WTC11 (cell line): ENCODE results near the gene MED22. TPM values are rescaled to one million over a fixed set of nuclear protein-coding genes. Genes with fewer than 3 reads are reported as not detected.

Source experiments
- ATAC-seq: fragments of 200-7000 bp; cut with Tn5 transposase; 2 replicates; pipeline ENCODE4 v1.10.0; 2021; ENCODE audit warnings: mild to moderate bottlenecking, moderate library complexity
- CTCF ChIA-PET: fragments of 300-600 bp; sonication (Branson Sonifier 250); formaldehyde crosslinking; loops from one replicate; lab custom pipeline; 2021; ENCODE audit warnings: antibody characterized with exemption; lab: Charles Lee
- POLR2A ChIA-PET: fragments of 350-600 bp; sonication (Branson Sonifier 250); formaldehyde crosslinking; loops from one replicate; lab custom pipeline; 2021; ENCODE audit warnings: antibody characterized with exemption; lab: Charles Lee
- DNase-seq: peaks from one replicate; pipeline ENCODE4 v3.0.0; 2021; ENCODE audit warnings: low spot score
- H3K27ac Mint-ChIP-seq: 2 replicates; pipeline ENCODE4 v1.8.0; 2021; ENCODE audit warnings: mixed read lengths
- H3K27me3 Mint-ChIP-seq: 2 replicates; pipeline ENCODE4 v1.8.0; 2021; ENCODE audit warnings: low read depth, mild to moderate bottlenecking, moderate library complexity, mixed read lengths
- H3K36me3 Mint-ChIP-seq: 2 replicates; pipeline ENCODE4 v1.8.0; 2021; ENCODE audit warnings: mixed read lengths
- H3K4me1 Mint-ChIP-seq: 2 replicates; pipeline ENCODE4 v1.8.0; 2022; ENCODE audit warnings: mixed read lengths
- H3K4me3 Mint-ChIP-seq: 2 replicates; pipeline ENCODE4 v1.8.0; 2021; ENCODE audit warnings: mild to moderate bottlenecking, moderate library complexity, mixed read lengths
- H3K9me3 Mint-ChIP-seq: 2 replicates; pipeline ENCODE4 v1.8.0; 2021; ENCODE audit warnings: mixed read lengths
- CREB1 ChIP-seq: sonication (generic); formaldehyde crosslinking; IDR thresholded peaks from 2 replicates; pipeline ENCODE4 v1.8.0; 2023; ENCODE audit warnings: mild to moderate bottlenecking, missing genetic modification reagents
- FOXJ3 ChIP-seq: sonication (generic); formaldehyde crosslinking; IDR thresholded peaks from 2 replicates; pipeline ENCODE4 v1.9.0; 2021; ENCODE audit warnings: missing genetic modification reagents, mild to moderate bottlenecking, borderline replicate concordance
- FOXK1 ChIP-seq: sonication (generic); formaldehyde crosslinking; IDR thresholded peaks from 2 replicates; pipeline ENCODE4 v1.8.0; 2022; ENCODE audit warnings: mild to moderate bottlenecking, moderate library complexity, missing genetic modification reagents
- FOXP1 ChIP-seq: sonication (generic); formaldehyde crosslinking; IDR thresholded peaks from 2 replicates; pipeline ENCODE4 v1.8.0; 2022; ENCODE audit warnings: missing genetic modification reagents, mild to moderate bottlenecking, moderate library complexity, borderline replicate concordance
- GABPB1 ChIP-seq: sonication (generic); formaldehyde crosslinking; IDR thresholded peaks from 2 replicates; pipeline ENCODE4 v1.8.1; 2023; ENCODE audit warnings: mild to moderate bottlenecking, missing genetic modification reagents
- MXD4 ChIP-seq: fragments of 250-450 bp; sonication (Bioruptor Pico); IDR thresholded peaks from 2 replicates; pipeline ENCODE4 v1.8.0; 2021; ENCODE audit warnings: mild to moderate bottlenecking, moderate library complexity, borderline replicate concordance
- NFATC4 ChIP-seq: fragments of 250-450 bp; sonication (Bioruptor Pico); IDR thresholded peaks from 2 replicates; pipeline ENCODE4 v1.9.0; 2021; ENCODE audit warnings: mild to moderate bottlenecking
- OVOL2 ChIP-seq: fragments of 250-450 bp; sonication (Bioruptor Pico); IDR thresholded peaks from 2 replicates; pipeline ENCODE4 v1.9.0; 2021; ENCODE audit warnings: mild to moderate bottlenecking, borderline replicate concordance
- RORB ChIP-seq: fragments of 250-450 bp; sonication (Bioruptor Pico); IDR thresholded peaks from 2 replicates; pipeline ENCODE4 v1.9.0; 2021; ENCODE audit warnings: mild to moderate bottlenecking
- SMAD3 ChIP-seq: sonication (generic); formaldehyde crosslinking; IDR thresholded peaks from 2 replicates; pipeline ENCODE4 v1.8.0; 2022; ENCODE audit warnings: missing genetic modification reagents, mild to moderate bottlenecking, borderline replicate concordance
- SOX15 ChIP-seq: fragments of 250-450 bp; sonication (Bioruptor Pico); IDR thresholded peaks from 2 replicates; pipeline ENCODE4 v1.9.0; 2021; ENCODE audit warnings: mild to moderate bottlenecking
- SP1 ChIP-seq: sonication (generic); formaldehyde crosslinking; conservative IDR thresholded peaks from 2 replicates; pipeline ENCODE4 v1.8.1; 2022; ENCODE audit warnings: missing genetic modification reagents
- TCF7 ChIP-seq: sonication (generic); formaldehyde crosslinking; IDR thresholded peaks from 2 replicates; pipeline ENCODE4 v1.8.0; 2022; ENCODE audit warnings: mild to moderate bottlenecking, low read depth, missing genetic modification reagents, moderate library complexity
- TP53 ChIP-seq: sonication (generic); formaldehyde crosslinking; IDR thresholded peaks from 2 replicates; pipeline ENCODE4 v1.8.1; 2023; ENCODE audit warnings: mild to moderate bottlenecking, missing genetic modification reagents
- ZNF396 ChIP-seq: fragments of 250-450 bp; sonication (Bioruptor Pico); IDR thresholded peaks from 2 replicates; pipeline ENCODE4 v1.8.0; 2021; ENCODE audit warnings: mild to moderate bottlenecking, moderate library complexity, borderline replicate concordance
- ZNF423 ChIP-seq: fragments of 250-450 bp; sonication (Bioruptor Pico); IDR thresholded peaks from 2 replicates; pipeline ENCODE4 v2.1.2; 2022; ENCODE audit warnings: mild to moderate bottlenecking, moderate library complexity
- total RNA-seq: library from RNA; stranded (reverse); gene quantifications from 3 replicates; pipeline ENCODE4 v1.2.3, GENCODE V29; 2021
- TF ChIP-seq, protein P1 (sequence below): sonication (generic); formaldehyde crosslinking; IDR thresholded peaks from 2 replicates; pipeline ENCODE4 v1.8.1; 2022; ENCODE audit warnings: mild to moderate bottlenecking, missing genetic modification reagents, moderate library complexity, borderline replicate concordance
- TF ChIP-seq, protein P2 (sequence below): sonication (generic); formaldehyde crosslinking; IDR thresholded peaks from 2 replicates; pipeline ENCODE4 v1.8.1; 2023; ENCODE audit warnings: mild to moderate bottlenecking, missing genetic modification reagents, moderate library complexity
- TF ChIP-seq, protein P3 (sequence below): sonication (generic); formaldehyde crosslinking; IDR thresholded peaks from 2 replicates; pipeline ENCODE4 v1.8.0; 2022; ENCODE audit warnings: mild to moderate bottlenecking, missing genetic modification reagents
- TF ChIP-seq, protein P4 (sequence below): sonication (generic); formaldehyde crosslinking; conservative IDR thresholded peaks from 2 replicates; pipeline ENCODE4 v1.8.1; 2023; ENCODE audit warnings: mild to moderate bottlenecking, low read depth, missing genetic modification reagents, moderate library complexity
- TF ChIP-seq, protein P5 (sequence below): fragments of 250-450 bp; sonication (Bioruptor Pico); IDR thresholded peaks from 2 replicates; pipeline ENCODE4 v1.8.0; 2021; ENCODE audit warnings: mild to moderate bottlenecking
- TF ChIP-seq, protein P6 (sequence below): sonication (generic); formaldehyde crosslinking; IDR thresholded peaks from 2 replicates; pipeline ENCODE4 v1.8.0; 2022; ENCODE audit warnings: mild to moderate bottlenecking, missing genetic modification reagents
- TF ChIP-seq, protein P7 (sequence below): fragments of 250-450 bp; sonication (Bioruptor Pico); IDR thresholded peaks from 2 replicates; pipeline ENCODE4 v2.1.2; 2022; ENCODE audit warnings: mild to moderate bottlenecking, moderate library complexity

MED22 gene
- total RNA-seq, 1 experiment from 2014 or later = 59.5 TPM

DNA sequence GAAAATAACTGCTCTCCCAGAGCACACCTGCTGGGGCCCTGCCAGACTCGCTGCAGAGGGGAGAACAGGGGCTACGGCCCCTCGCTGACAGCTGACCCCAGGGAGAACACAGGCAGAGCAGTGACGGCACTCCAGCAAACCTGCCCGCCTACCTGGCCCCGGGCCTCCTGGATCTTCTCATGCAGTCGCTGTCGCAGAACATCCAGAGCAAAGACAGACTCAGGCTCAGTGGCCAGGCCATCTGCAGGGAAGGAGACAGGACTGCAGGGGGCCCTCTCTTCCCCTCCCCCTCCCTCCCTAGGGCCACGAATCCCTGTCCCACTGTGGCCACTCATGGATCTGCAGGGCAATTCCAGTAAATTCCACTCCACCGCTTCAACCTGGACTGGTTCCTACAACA, 14.4 kb downstream of the MED22 start (continued):
- TF ChIP-seq, protein P1, sequence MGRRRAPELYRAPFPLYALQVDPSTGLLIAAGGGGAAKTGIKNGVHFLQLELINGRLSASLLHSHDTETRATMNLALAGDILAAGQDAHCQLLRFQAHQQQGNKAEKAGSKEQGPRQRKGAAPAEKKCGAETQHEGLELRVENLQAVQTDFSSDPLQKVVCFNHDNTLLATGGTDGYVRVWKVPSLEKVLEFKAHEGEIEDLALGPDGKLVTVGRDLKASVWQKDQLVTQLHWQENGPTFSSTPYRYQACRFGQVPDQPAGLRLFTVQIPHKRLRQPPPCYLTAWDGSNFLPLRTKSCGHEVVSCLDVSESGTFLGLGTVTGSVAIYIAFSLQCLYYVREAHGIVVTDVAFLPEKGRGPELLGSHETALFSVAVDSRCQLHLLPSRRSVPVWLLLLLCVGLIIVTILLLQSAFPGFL (CRISPR knock-in tag) = no peak
- TF ChIP-seq FOXK1 (CRISPR knock-in tag) = no peak

DNA sequence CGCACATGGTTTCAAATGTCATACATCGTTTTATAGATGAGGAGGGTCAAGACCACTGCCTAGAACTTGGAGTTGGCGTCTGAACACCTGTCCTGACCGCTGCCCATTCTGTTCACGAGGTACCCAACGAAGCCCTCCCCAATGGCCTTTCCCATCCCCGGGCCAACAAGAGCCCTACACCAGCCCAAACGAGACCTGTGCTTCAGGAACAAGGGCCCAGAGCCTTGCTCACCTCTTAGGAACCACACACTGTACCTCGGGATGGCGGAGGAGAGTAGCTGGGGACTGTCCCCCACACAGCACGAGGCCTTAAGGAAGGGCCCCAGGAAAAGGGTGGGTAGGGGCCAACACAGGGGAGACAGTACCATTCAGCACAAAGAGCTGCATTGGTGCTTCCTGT, 14.9 kb downstream of the MED22 start:
- DNase-seq (no peak), ATAC-seq (no peak)
- Mint-ChIP-seq H3K27me3 (no peaks in the 10 kb centered on the region), H3K4me1 (peaks cover 24% of the 10 kb centered on the region), H3K36me3 (peaks cover 41% of the 10 kb centered on the region), H3K9me3 (peaks cover 10% of the 10 kb centered on the region), H3K4me3 (no peak overlapping the region), H3K27ac (no peak overlapping the region)
- POLR2A ChIA-PET = interaction anchor here (1.0 kb wide), 1 partner anchor 14 kb away, joined by 3 read pairs; no protein-coding TSS in a partner anchor
- CTCF ChIA-PET = interaction anchor here (1.5 to 3.7 kb wide), 3 partner anchors 9 to 146 kb away, joined by 6 to 33 read pairs (median 7); no protein-coding TSS in a partner anchor
- TF ChIP-seq SOX15 (no peak), TCF7 (CRISPR knock-in tag) (no peak), FOXK1 (CRISPR knock-in tag) (no peak), RORB (no peak), GABPB1 (no peak), CREB1 (CRISPR knock-in tag) (no peak), MXD4 (no peak), ZNF423 (CRISPR knock-in tag) (no peak), FOXJ3 (CRISPR knock-in tag) (no peak), SP1 (no peak), ZNF396 (no peak)
- TF ChIP-seq, protein P2, sequence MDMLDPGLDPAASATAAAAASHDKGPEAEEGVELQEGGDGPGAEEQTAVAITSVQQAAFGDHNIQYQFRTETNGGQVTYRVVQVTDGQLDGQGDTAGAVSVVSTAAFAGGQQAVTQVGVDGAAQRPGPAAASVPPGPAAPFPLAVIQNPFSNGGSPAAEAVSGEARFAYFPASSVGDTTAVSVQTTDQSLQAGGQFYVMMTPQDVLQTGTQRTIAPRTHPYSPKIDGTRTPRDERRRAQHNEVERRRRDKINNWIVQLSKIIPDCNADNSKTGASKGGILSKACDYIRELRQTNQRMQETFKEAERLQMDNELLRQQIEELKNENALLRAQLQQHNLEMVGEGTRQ (CRISPR knock-in tag) = no peak

DNA sequence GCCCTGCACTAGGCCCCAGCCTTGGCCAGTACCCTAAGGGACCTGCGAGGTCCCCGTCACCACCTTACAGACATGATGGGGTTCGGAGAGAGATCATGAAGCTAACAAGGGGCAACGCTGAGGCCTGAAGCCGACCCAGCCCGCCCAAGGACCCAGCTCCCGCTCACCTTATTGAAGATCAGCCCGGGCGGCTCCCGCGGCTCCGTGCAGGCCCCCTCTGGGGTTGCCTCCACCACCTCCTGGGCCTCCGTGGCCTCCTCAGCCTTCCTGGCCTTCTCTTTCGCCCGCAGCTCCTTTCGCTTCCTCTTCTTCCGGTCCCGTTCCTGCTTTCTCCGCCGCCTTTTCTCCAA, 15.6 kb downstream of the MED22 start:
- Mint-ChIP-seq H3K27ac (peak overlapping the region; percentile 57), H3K36me3 (peaks cover 41% of the 10 kb centered on the region), H3K9me3 (peaks cover 14% of the 10 kb centered on the region), H3K27me3 (peaks cover 1% of the 10 kb centered on the region; the same call in 1 of the 2 replicates), H3K4me1 (peaks cover 24% of the 10 kb centered on the region), H3K4me3 (no peak overlapping the region)
- ChIA-PET CTCF (interaction anchor here (1.5 to 4.0 kb wide), 3 partner anchors 94 to 145 kb away, joined by 6 to 97 read pairs (median 33); no protein-coding TSS in a partner anchor), POLR2A (interaction anchor here (1.7 kb wide), 1 partner anchor 94 kb away, joined by 4 read pairs; no protein-coding TSS in a partner anchor)
- no peak for TF ChIP-seq SMAD3 (CRISPR knock-in tag)
- TF ChIP-seq FOXP1 = no peak
- no peak for TF ChIP-seq RORB
- TF ChIP-seq, protein P3, sequence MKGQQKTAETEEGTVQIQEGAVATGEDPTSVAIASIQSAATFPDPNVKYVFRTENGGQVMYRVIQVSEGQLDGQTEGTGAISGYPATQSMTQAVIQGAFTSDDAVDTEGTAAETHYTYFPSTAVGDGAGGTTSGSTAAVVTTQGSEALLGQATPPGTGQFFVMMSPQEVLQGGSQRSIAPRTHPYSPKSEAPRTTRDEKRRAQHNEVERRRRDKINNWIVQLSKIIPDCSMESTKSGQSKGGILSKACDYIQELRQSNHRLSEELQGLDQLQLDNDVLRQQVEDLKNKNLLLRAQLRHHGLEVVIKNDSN (CRISPR knock-in tag) = no peak
- no peak for TF ChIP-seq ZNF423 (CRISPR knock-in tag)
- TF ChIP-seq, protein P4, sequence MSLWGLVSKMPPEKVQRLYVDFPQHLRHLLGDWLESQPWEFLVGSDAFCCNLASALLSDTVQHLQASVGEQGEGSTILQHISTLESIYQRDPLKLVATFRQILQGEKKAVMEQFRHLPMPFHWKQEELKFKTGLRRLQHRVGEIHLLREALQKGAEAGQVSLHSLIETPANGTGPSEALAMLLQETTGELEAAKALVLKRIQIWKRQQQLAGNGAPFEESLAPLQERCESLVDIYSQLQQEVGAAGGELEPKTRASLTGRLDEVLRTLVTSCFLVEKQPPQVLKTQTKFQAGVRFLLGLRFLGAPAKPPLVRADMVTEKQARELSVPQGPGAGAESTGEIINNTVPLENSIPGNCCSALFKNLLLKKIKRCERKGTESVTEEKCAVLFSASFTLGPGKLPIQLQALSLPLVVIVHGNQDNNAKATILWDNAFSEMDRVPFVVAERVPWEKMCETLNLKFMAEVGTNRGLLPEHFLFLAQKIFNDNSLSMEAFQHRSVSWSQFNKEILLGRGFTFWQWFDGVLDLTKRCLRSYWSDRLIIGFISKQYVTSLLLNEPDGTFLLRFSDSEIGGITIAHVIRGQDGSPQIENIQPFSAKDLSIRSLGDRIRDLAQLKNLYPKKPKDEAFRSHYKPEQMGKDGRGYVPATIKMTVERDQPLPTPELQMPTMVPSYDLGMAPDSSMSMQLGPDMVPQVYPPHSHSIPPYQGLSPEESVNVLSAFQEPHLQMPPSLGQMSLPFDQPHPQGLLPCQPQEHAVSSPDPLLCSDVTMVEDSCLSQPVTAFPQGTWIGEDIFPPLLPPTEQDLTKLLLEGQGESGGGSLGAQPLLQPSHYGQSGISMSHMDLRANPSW (CRISPR knock-in tag) = no peak
- TF ChIP-seq, protein P5, sequence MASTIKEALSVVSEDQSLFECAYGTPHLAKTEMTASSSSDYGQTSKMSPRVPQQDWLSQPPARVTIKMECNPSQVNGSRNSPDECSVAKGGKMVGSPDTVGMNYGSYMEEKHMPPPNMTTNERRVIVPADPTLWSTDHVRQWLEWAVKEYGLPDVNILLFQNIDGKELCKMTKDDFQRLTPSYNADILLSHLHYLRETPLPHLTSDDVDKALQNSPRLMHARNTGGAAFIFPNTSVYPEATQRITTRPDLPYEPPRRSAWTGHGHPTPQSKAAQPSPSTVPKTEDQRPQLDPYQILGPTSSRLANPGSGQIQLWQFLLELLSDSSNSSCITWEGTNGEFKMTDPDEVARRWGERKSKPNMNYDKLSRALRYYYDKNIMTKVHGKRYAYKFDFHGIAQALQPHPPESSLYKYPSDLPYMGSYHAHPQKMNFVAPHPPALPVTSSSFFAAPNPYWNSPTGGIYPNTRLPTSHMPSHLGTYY (CRISPR knock-in tag) = no peak
- TF ChIP-seq TP53 (CRISPR knock-in tag) = no peak
- TF ChIP-seq OVOL2 (CRISPR knock-in tag) = no peak
- TF ChIP-seq, protein P2 (CRISPR knock-in tag) = no peak
- no peak for TF ChIP-seq TCF7 (CRISPR knock-in tag)
- TF ChIP-seq, protein P6, sequence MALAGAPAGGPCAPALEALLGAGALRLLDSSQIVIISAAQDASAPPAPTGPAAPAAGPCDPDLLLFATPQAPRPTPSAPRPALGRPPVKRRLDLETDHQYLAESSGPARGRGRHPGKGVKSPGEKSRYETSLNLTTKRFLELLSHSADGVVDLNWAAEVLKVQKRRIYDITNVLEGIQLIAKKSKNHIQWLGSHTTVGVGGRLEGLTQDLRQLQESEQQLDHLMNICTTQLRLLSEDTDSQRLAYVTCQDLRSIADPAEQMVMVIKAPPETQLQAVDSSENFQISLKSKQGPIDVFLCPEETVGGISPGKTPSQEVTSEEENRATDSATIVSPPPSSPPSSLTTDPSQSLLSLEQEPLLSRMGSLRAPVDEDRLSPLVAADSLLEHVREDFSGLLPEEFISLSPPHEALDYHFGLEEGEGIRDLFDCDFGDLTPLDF (CRISPR knock-in tag) = no peak
- TF ChIP-seq, protein P7, sequence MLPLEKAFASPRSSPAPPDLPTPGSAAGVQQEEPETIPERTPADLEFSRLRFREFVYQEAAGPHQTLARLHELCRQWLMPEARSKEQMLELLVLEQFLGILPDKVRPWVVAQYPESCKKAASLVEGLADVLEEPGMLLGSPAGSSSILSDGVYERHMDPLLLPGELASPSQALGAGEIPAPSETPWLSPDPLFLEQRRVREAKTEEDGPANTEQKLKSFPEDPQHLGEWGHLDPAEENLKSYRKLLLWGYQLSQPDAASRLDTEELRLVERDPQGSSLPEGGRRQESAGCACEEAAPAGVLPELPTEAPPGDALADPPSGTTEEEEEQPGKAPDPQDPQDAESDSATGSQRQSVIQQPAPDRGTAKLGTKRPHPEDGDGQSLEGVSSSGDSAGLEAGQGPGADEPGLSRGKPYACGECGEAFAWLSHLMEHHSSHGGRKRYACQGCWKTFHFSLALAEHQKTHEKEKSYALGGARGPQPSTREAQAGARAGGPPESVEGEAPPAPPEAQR (CRISPR knock-in tag) = no peak
- no peak for TF ChIP-seq CREB1 (CRISPR knock-in tag)
- TF ChIP-seq NFATC4 (CRISPR knock-in tag) = no peak
- DNase-seq (no peak), ATAC-seq (no peak)
